PC-3 (cell line): ENCODE results near the gene PEPD. TPM values are rescaled to one million over a fixed set of nuclear protein-coding genes. Genes with fewer than 3 reads are reported as not detected.

Source experiments
- ATAC-seq: fragments of 200-7000 bp; cut with Tn5 transposase; 2 replicates; pipeline ENCODE4 v1.9.1; 2020; ENCODE audit warnings: mild to moderate bottlenecking, moderate library complexity
- BruUV-seq: library from RNA; stranded (reverse); fragments of 400-500 nt; replicated peaks from 2 replicates; lab custom pipeline; 2021; lab: Mats Ljungman, UMichigan
- CTCF ChIA-PET: fragments of 300-600 bp; sonication (Branson Sonifier 250); formaldehyde crosslinking; loops from one replicate; lab custom pipeline; 2022; ENCODE audit warnings: antibody characterized with exemption; lab: Charles Lee
- POLR2A ChIA-PET: fragments of 300-600 bp; sonication (Branson Sonifier 250); formaldehyde crosslinking; loops from one replicate; lab custom pipeline; 2022; ENCODE audit warnings: antibody characterized with exemption; ENCODE audit not compliant: unreplicated experiment; lab: Charles Lee
- DNase-seq: peaks from one replicate; pipeline ENCODE4 v3.0.0-alpha.2; 2015
- H2AFZ ChIP-seq: fragments of 300-600 bp; sonication (generic); 2 replicates; pipeline ENCODE4 v1.6.0; 2016; ENCODE audit warnings: antibody characterized with exemption, low read length
- H3F3A ChIP-seq: fragments of 300-600 bp; sonication (generic); one replicate; pipeline ENCODE4 v1.6.0; 2017; ENCODE audit warnings: antibody characterized with exemption, low read length, control low read depth, mild to moderate bottlenecking; ENCODE audit not compliant: unreplicated experiment
- H3K27ac ChIP-seq: fragments of 300-600 bp; sonication (generic); 2 replicates; pipeline ENCODE4 v1.5.1; 2016; ENCODE audit warnings: mild to moderate bottlenecking, low read length
- H3K27me3 ChIP-seq: fragments of 300-600 bp; sonication (generic); 2 replicates; pipeline ENCODE4 v1.6.1; 2016; ENCODE audit warnings: low read length, mixed read lengths
- H3K36me3 ChIP-seq: fragments of 300-600 bp; sonication (generic); 2 replicates; pipeline ENCODE4 v1.6.1; 2016; ENCODE audit warnings: low read depth, mixed run types, low read length, mixed read lengths
- H3K4me1 ChIP-seq: fragments of 300-600 bp; sonication (generic); 2 replicates; pipeline ENCODE4 v1.5.1; 2016; ENCODE audit warnings: low read length; ENCODE audit not compliant: insufficient read depth
- H3K4me2 ChIP-seq: fragments of 300-600 bp; sonication (generic); 2 replicates; pipeline ENCODE4 v1.6.0; 2016; ENCODE audit warnings: low read length
- H3K4me3 ChIP-seq: fragments of 300-600 bp; sonication (generic); 2 replicates; pipeline ENCODE4 v1.5.1; 2016; ENCODE audit warnings: mild to moderate bottlenecking, low read length, mixed read lengths
- H3K79me2 ChIP-seq: fragments of 300-600 bp; sonication (generic); 2 replicates; pipeline ENCODE4 v1.6.1; 2017; ENCODE audit warnings: low read length, mixed read lengths
- H3K9ac ChIP-seq: fragments of 300-600 bp; sonication (generic); 2 replicates; pipeline ENCODE4 v1.6.0; 2016; ENCODE audit warnings: mild to moderate bottlenecking, low read length
- H3K9me2 ChIP-seq: fragments of 300-600 bp; sonication (generic); replicated peaks from 2 replicates; pipeline ENCODE4 v1.6.1; 2016; ENCODE audit warnings: mixed run types, low read length, mixed read lengths
- H3K9me3 ChIP-seq: fragments of 300-600 bp; sonication (generic); 2 replicates; pipeline ENCODE4 v1.6.1; 2016; ENCODE audit warnings: low read length, mixed read lengths
- H4K20me1 ChIP-seq: fragments of 300-600 bp; sonication (generic); 2 replicates; pipeline ENCODE4 v1.6.1; 2016; ENCODE audit warnings: low read length, mixed read lengths
- EZH2 ChIP-seq: fragments of 300-600 bp; sonication (generic); IDR thresholded peaks from one replicate; pipeline ENCODE4 v1.6.1; 2017; ENCODE audit warnings: antibody characterized with exemption, mild to moderate bottlenecking, low read length; ENCODE audit not compliant: unreplicated experiment
- EZH2phosphoT487 ChIP-seq: fragments of 300-600 bp; sonication (generic); IDR thresholded peaks from 2 replicates; pipeline ENCODE4 v1.6.1; 2018; ENCODE audit warnings: mild to moderate bottlenecking, antibody characterized with exemption, low read length, borderline replicate concordance
- intact Hi-C: fragments of 100-400 bp; cut with micrococcal nuclease; formaldehyde crosslinking; loops from 2 replicates; pipeline ENCODE4 v1.9.0; 2023
- total RNA-seq: library from RNA; depleted of rRNA; stranded (reverse); fragments of >200 nt; gene quantifications from 2 replicates; pipeline ENCODE4 v1.2.3, GENCODE V29; 2014
- TF ChIP-seq, protein P1 (sequence below): fragments of 300-600 bp; sonication (generic); conservative IDR thresholded peaks from 2 replicates; pipeline ENCODE4 v1.5.1; 2017; ENCODE audit warnings: antibody characterized with exemption, low read depth, mild to moderate bottlenecking, low read length

The PEPD gene
- total RNA-seq, 1 experiment from 2014 or later = 53.4 TPM

DNA sequence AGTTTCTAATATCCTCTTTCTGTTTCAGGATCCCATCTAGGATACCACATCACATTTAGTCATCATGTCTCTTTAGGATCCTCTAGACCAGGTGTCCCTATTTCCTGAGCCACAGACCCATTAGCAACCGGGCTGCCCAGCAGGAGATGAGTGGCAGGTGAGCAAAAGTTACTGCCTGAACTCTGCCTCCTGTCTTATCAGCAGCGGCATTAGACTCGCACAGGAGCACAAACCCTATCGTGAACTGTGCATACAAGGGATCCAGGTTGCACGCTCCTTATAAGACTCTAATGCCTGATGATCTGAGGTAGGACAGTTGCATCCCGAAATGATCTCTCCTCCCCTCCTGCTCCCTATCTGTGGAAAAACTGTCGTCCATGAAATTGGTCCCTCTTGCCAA, 155.9 kb downstream of the PEPD start:
- H4K20me1 ChIP-seq = no peaks in the 10 kb centered on the region
- H2AFZ ChIP-seq = no peak overlapping the region
- H3K4me2 ChIP-seq = no peak overlapping the region
- TF ChIP-seq, protein P1, sequence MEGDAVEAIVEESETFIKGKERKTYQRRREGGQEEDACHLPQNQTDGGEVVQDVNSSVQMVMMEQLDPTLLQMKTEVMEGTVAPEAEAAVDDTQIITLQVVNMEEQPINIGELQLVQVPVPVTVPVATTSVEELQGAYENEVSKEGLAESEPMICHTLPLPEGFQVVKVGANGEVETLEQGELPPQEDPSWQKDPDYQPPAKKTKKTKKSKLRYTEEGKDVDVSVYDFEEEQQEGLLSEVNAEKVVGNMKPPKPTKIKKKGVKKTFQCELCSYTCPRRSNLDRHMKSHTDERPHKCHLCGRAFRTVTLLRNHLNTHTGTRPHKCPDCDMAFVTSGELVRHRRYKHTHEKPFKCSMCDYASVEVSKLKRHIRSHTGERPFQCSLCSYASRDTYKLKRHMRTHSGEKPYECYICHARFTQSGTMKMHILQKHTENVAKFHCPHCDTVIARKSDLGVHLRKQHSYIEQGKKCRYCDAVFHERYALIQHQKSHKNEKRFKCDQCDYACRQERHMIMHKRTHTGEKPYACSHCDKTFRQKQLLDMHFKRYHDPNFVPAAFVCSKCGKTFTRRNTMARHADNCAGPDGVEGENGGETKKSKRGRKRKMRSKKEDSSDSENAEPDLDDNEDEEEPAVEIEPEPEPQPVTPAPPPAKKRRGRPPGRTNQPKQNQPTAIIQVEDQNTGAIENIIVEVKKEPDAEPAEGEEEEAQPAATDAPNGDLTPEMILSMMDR = no peak
- no peak for TF ChIP-seq EZH2
- no peak for TF ChIP-seq EZH2phosphoT487
- H3F3A ChIP-seq = no peaks in the 10 kb centered on the region
- ATAC-seq = no peak
- no peak for DNase-seq
- ChIA-PET POLR2A (no interaction called here), CTCF (no interaction called here)
- intact Hi-C loops = no loop called here
- no TSS peak for BruUV-seq
- no peaks in the 10 kb centered on the region for H3K36me3 ChIP-seq
- no peaks in the 10 kb centered on the region for H3K79me2 ChIP-seq
- H3K9ac ChIP-seq = no peak overlapping the region
- H3K27ac ChIP-seq = no peak overlapping the region
- no peaks in the 10 kb centered on the region for H3K27me3 ChIP-seq
- H3K9me3 ChIP-seq = no peaks in the 10 kb centered on the region
- H3K9me2 ChIP-seq = no peaks in the 10 kb centered on the region
- peaks cover 11% of the 10 kb centered on the region; the same call in 1 of the 2 replicates for H3K4me1 ChIP-seq
- no peak overlapping the region for H3K4me3 ChIP-seq

DNA sequence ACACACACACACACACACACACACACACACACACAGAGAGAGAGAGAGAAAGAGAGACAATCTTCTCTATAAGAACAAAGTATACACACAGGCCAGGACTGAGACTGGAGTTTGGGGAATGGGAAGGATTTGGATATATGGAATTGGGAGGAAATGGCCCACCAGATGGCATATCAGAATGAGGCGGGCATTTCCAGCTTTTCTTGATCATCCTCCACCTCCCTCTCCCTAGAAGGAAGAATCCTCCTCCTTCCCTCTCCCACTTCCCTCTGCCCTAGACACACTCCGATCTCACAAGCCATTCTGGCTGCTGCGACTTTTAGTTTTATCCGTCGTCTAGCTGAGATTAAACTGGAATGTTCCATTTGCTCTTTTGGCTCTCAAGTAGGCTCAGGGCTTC, 158.1 kb downstream of the PEPD start:
- Histone ChIP-seq H3K27me3 (no peaks in the 10 kb centered on the region), H3K4me2 (no peak overlapping the region), H3F3A (no peaks in the 10 kb centered on the region), H3K79me2 (no peaks in the 10 kb centered on the region), H4K20me1 (no peaks in the 10 kb centered on the region), H3K4me1 (peaks cover 9% of the 10 kb centered on the region; the same call in 1 of the 2 replicates), H3K9me3 (no peaks in the 10 kb centered on the region), H3K9me2 (no peaks in the 10 kb centered on the region), H3K27ac (no peak overlapping the region), H3K36me3 (no peaks in the 10 kb centered on the region), H3K4me3 (no peak overlapping the region), H3K9ac (no peak overlapping the region), H2AFZ (no peak overlapping the region)
- DNase-seq (no peak), ATAC-seq (no peak)
- ChIA-PET CTCF (no interaction called here), POLR2A (no interaction called here)
- intact Hi-C loops = no loop called here
- no TSS peak for BruUV-seq
- TF ChIP-seq EZH2phosphoT487 (no peak), EZH2 (no peak)
- TF ChIP-seq, protein P1 = no peak

- no peak overlapping the region for H3K4me3 ChIP-seq
- H3K27ac ChIP-seq = no peak overlapping the region
- H3K4me1 ChIP-seq = peaks cover 1% of the 10 kb centered on the region; the same call in 1 of the 2 replicates
- BruUV-seq = no TSS peak
- no peaks in the 10 kb centered on the region for H3K27me3 ChIP-seq
- H3K79me2 ChIP-seq = no peaks in the 10 kb centered on the region
- no peak overlapping the region for H3K4me2 ChIP-seq
- TF ChIP-seq EZH2 (no peak), EZH2phosphoT487 (no peak)
- TF ChIP-seq, protein P1 = no peak
- no peak for DNase-seq
- no peak for ATAC-seq
- no peaks in the 10 kb centered on the region for H3K9me3 ChIP-seq
- CTCF ChIA-PET = no interaction called here
- no peaks in the 10 kb centered on the region for H3K9me2 ChIP-seq
- POLR2A ChIA-PET = no interaction called here
- H3K36me3 ChIP-seq = no peaks in the 10 kb centered on the region
- H4K20me1 ChIP-seq = no peaks in the 10 kb centered on the region
- no peaks in the 10 kb centered on the region for H3F3A ChIP-seq
- intact Hi-C loops = no loop called here
- no peak overlapping the region for H2AFZ ChIP-seq
- H3K9ac ChIP-seq = no peak overlapping the region
Measured at GRCh38 chr19:33362508-33363228, 158.9 kb downstream of the PEPD start.
